ENCODE results near the gene TIAM2.

GRCh38 chr6:155036907-155037306, 41.8 kb downstream of the TIAM2 start:
- TF ChIP-seq, protein P1, sequence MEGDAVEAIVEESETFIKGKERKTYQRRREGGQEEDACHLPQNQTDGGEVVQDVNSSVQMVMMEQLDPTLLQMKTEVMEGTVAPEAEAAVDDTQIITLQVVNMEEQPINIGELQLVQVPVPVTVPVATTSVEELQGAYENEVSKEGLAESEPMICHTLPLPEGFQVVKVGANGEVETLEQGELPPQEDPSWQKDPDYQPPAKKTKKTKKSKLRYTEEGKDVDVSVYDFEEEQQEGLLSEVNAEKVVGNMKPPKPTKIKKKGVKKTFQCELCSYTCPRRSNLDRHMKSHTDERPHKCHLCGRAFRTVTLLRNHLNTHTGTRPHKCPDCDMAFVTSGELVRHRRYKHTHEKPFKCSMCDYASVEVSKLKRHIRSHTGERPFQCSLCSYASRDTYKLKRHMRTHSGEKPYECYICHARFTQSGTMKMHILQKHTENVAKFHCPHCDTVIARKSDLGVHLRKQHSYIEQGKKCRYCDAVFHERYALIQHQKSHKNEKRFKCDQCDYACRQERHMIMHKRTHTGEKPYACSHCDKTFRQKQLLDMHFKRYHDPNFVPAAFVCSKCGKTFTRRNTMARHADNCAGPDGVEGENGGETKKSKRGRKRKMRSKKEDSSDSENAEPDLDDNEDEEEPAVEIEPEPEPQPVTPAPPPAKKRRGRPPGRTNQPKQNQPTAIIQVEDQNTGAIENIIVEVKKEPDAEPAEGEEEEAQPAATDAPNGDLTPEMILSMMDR (IDR thresholded peaks at IDR 0.05; ENCODE audit: low read length) = no peak
- TF ChIP-seq EZH2phosphoT487 (IDR thresholded peaks at IDR 0.05; ENCODE audit: low read length) (no peak), EZH2 (optimal IDR thresholded peaks at IDR 0.05; ENCODE audit: low read depth, low read length) (no peak)

All from MM.1S (cell line).